K562 (cell line): ENCODE data around the gene ARSD. TPM values are rescaled to one million over a fixed set of nuclear protein-coding genes. Genes with fewer than 3 reads are reported as not detected.
A peak's percentile ranks its signal among the peaks of the same experiment; 100 is the strongest.

ENCODE experiments used
- ARNT ChIP-seq, 2 experiments: fragments of 450-650 bp; IDR thresholded peaks; 2 replicates each; pipeline ENCODE4 v1.6.1; 2016; ENCODE audit warnings: mild to moderate bottlenecking in 1 of 2
- CBFA2T3 ChIP-seq: fragments of 450-650 bp; IDR thresholded peaks from 2 replicates; pipeline ENCODE4 v1.6.1; 2017
- CBX8 ChIP-seq: fragments of 200-600 bp; sonication (generic); IDR thresholded peaks from 2 replicates; pipeline ENCODE4 v1.6.1; 2012; ENCODE audit warnings: borderline replicate concordance, mixed run types, low read depth, mild to moderate bottlenecking, moderate library complexity, mixed read lengths, low read length, control low read depth, inconsistent platforms; ENCODE audit not compliant: poor library complexity, severe bottlenecking; ENCODE audit errors: extremely low read depth
- CREBBP ChIP-seq: IDR thresholded peaks from one replicate; pipeline ENCODE4 v1.6.1; 2012; ENCODE audit warnings: low read depth, mild to moderate bottlenecking, control low read depth, inconsistent platforms, low read length
- DPF2 ChIP-seq: fragments of 450-650 bp; IDR thresholded peaks from 2 replicates; pipeline ENCODE4 v1.6.1; 2016
- HBP1 ChIP-seq: fragments of 450-650 bp; formaldehyde crosslinking; IDR thresholded peaks from 2 replicates; pipeline ENCODE4 v1.4.0; 2022; ENCODE audit warnings: missing genetic modification characterization
- HMG20A ChIP-seq: fragments of 450-650 bp; formaldehyde crosslinking; conservative IDR thresholded peaks from 2 replicates; pipeline ENCODE4 v1.4.0; 2020; ENCODE audit warnings: mild to moderate bottlenecking, mixed read lengths
- IRF9 ChIP-seq: fragments of 450-650 bp; IDR thresholded peaks from 2 replicates; pipeline ENCODE4 v1.6.1; 2016; ENCODE audit warnings: missing biosample characterization, missing genetic modification characterization
- MAFF ChIP-seq: IDR thresholded peaks from 2 replicates; pipeline ENCODE4 v1.6.1; 2012; ENCODE audit warnings: low read length, improper control_type of control experiment
- NR2C2 ChIP-seq, 2 experiments: fragments of 200-800 bp in 1 of 2; sonication (Bioruptor generic) in 1 of 2; sonication (generic) in 1 of 2; formaldehyde crosslinking in 1 of 2; IDR thresholded peaks; 2 replicates each; pipeline versions ENCODE4 v1.6.1 to v1.8.0; 2016 to 2022; ENCODE audit warnings: mild to moderate bottlenecking in 1 of 2, missing compliant biosample characterization in 1 of 2, missing genetic modification characterization in 1 of 2, missing genetic modification reagents in 1 of 2
- RFX7 ChIP-seq: fragments of 250-450 bp; sonication (Bioruptor Pico); IDR thresholded peaks from 2 replicates; pipeline ENCODE4 v1.5.1; 2021; ENCODE audit warnings: mild to moderate bottlenecking
- SMAD4 ChIP-seq: fragments of 250-450 bp; sonication (Bioruptor Pico); conservative IDR thresholded peaks from 2 replicates; pipeline ENCODE4 v1.8.0; 2021; ENCODE audit warnings: inconsistent platforms, mild to moderate bottlenecking, moderate library complexity
- TARDBP ChIP-seq: fragments of 450-650 bp; IDR thresholded peaks from 2 replicates; pipeline ENCODE4 v1.6.1; 2016
- XRCC4 ChIP-seq: IDR thresholded peaks from one replicate; pipeline ENCODE4 v1.6.1; 2011; ENCODE audit not compliant: insufficient read depth, insufficient read length; ENCODE audit errors: extremely low read depth
- ZBTB7A ChIP-seq: IDR thresholded peaks from 2 replicates; pipeline ENCODE4 v1.6.1; 2011; ENCODE audit warnings: low read depth, mild to moderate bottlenecking, low read length, moderate library complexity, borderline replicate concordance; ENCODE audit not compliant: control insufficient read depth
- ZNF121 ChIP-seq: sonication (generic); formaldehyde crosslinking; conservative IDR thresholded peaks from 2 replicates; pipeline ENCODE4 v1.8.0; 2022; ENCODE audit warnings: missing genetic modification reagents
- ZNF589 ChIP-seq: fragments of 200-800 bp; sonication (Bioruptor generic); IDR thresholded peaks from 2 replicates; pipeline ENCODE4 v1.6.1; 2016; ENCODE audit warnings: low read depth, missing genetic modification characterization, missing compliant biosample characterization
- polyA plus RNA-seq, 8 experiments: library from polyadenylated mRNA; depleted of rRNA in 4 of 8; stranded (reverse) in 5 of 8; unstranded in 3 of 8; fragments of >200 nt; fragmentation: Nextera tagmentation in 2 of 8; fragmentation: Illumina TruSeq in 1 of 8; extraction: Ambion mirVana in 2 of 8; extraction: Trizol in 1 of 8; gene quantifications; 2 replicates each; pipeline versions ENCODE4 v1.2.1 to v1.2.3, GENCODE V29; 2011 to 2014; ENCODE audit warnings: inconsistent platforms in 1 of 8, missing spikeins in 1 of 8
- total RNA-seq, 7 experiments: library from RNA; depleted of rRNA in 6 of 7; stranded (reverse); fragments of >200 nt in 6 of 7; fragmentation: Illumina TruSeq in 2 of 7; extraction: Trizol in 2 of 7; gene quantifications; 2 replicates each; pipeline versions ENCODE4 v1.2.1 to v1.2.3, GENCODE V29; 2011 to 2021; ENCODE audit warnings: low replicate concordance in 1 of 7
- TF ChIP-seq, protein P1 (sequence below): IDR thresholded peaks from 3 replicates; pipeline ENCODE4 v1.6.1; 2011; ENCODE audit warnings: borderline replicate concordance, mild to moderate bottlenecking, moderate library complexity; ENCODE audit not compliant: insufficient read length; ENCODE audit errors: extremely low read depth
- TF ChIP-seq, protein P2 (sequence below): sonication (generic); formaldehyde crosslinking; IDR thresholded peaks from 2 replicates; pipeline ENCODE4 v1.9.0; 2022; ENCODE audit warnings: mild to moderate bottlenecking, missing genetic modification reagents
- TF ChIP-seq, protein P3 (sequence below), 2 experiments: IDR thresholded peaks in 1 of 2; conservative IDR thresholded peaks in 1 of 2; 2 replicates each; pipeline ENCODE4 v1.6.1; 2016; ENCODE audit warnings: low read depth in 2 of 2, mild to moderate bottlenecking in 1 of 2, missing compliant biosample characterization in 1 of 2, missing genetic modification characterization in 1 of 2, moderate library complexity in 1 of 2

ARSD gene
- total and polyA plus RNA-seq, 9 of the 15 experiments (the other 6 are each of a cell fraction or from before 2014, with no cell fraction given) = 0.05 to 0.23 (median 0.09) TPM; not detected in 1

- TF ChIP-seq MAFF = no peak
- no peak for TF ChIP-seq ZBTB7A
- no peak for TF ChIP-seq TARDBP
- TF ChIP-seq ZNF589 (CRISPR knock-in tag) = no peak
- no peak for TF ChIP-seq NR2C2 (CRISPR knock-in tag; IDR thresholded peaks at IDR 0.05)
- no peak for TF ChIP-seq NR2C2 (tag; IDR thresholded peaks at IDR 0.05)
- TF ChIP-seq, protein P1, sequence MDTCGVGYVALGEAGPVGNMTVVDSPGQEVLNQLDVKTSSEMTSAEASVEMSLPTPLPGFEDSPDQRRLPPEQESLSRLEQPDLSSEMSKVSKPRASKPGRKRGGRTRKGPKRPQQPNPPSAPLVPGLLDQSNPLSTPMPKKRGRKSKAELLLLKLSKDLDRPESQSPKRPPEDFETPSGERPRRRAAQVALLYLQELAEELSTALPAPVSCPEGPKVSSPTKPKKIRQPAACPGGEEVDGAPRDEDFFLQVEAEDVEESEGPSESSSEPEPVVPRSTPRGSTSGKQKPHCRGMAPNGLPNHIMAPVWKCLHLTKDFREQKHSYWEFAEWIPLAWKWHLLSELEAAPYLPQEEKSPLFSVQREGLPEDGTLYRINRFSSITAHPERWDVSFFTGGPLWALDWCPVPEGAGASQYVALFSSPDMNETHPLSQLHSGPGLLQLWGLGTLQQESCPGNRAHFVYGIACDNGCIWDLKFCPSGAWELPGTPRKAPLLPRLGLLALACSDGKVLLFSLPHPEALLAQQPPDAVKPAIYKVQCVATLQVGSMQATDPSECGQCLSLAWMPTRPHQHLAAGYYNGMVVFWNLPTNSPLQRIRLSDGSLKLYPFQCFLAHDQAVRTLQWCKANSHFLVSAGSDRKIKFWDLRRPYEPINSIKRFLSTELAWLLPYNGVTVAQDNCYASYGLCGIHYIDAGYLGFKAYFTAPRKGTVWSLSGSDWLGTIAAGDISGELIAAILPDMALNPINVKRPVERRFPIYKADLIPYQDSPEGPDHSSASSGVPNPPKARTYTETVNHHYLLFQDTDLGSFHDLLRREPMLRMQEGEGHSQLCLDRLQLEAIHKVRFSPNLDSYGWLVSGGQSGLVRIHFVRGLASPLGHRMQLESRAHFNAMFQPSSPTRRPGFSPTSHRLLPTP = no peak
- TF ChIP-seq, protein P2, sequence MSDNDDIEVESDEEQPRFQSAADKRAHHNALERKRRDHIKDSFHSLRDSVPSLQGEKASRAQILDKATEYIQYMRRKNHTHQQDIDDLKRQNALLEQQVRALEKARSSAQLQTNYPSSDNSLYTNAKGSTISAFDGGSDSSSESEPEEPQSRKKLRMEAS = no peak
- no peak for TF ChIP-seq RFX7 (CRISPR knock-in tag)
- no peak for TF ChIP-seq SMAD4 (CRISPR knock-in tag)
- no peak for TF ChIP-seq HBP1 (CRISPR knock-in tag)
- TF ChIP-seq ARNT (IDR thresholded peaks at IDR 0.05) = no peak
- TF ChIP-seq, protein P3, sequence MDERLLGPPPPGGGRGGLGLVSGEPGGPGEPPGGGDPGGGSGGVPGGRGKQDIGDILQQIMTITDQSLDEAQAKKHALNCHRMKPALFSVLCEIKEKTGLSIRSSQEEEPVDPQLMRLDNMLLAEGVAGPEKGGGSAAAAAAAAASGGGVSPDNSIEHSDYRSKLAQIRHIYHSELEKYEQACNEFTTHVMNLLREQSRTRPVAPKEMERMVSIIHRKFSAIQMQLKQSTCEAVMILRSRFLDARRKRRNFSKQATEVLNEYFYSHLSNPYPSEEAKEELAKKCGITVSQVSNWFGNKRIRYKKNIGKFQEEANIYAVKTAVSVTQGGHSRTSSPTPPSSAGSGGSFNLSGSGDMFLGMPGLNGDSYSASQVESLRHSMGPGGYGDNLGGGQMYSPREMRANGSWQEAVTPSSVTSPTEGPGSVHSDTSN (CRISPR knock-in tag; IDR thresholded peaks at IDR 0.05; ENCODE audit: low read depth) = no peak
- TF ChIP-seq, protein P3 (tag; conservative IDR thresholded peaks at IDR 0.05; ENCODE audit: low read depth) = peak; percentile 68
- no peak for TF ChIP-seq CBX8
- TF ChIP-seq HMG20A = no peak
- TF ChIP-seq DPF2 = 0 out of 2 replicates have a peak, but pooled peaks have one; percentile 13
- TF ChIP-seq IRF9 (tag) = no peak
- TF ChIP-seq XRCC4 = no peak
- peak; percentile 33; the same call in 1 of the 2 replicates for TF ChIP-seq CBFA2T3
- no peak for TF ChIP-seq CREBBP
- no peak for TF ChIP-seq ZNF121
Measured at GRCh38 chrX:2894885-2895292, 34.2 kb downstream of the ARSD start (continued).
